ENCODE data around the gene ATXN10.

The ATXN10 gene

DNA sequence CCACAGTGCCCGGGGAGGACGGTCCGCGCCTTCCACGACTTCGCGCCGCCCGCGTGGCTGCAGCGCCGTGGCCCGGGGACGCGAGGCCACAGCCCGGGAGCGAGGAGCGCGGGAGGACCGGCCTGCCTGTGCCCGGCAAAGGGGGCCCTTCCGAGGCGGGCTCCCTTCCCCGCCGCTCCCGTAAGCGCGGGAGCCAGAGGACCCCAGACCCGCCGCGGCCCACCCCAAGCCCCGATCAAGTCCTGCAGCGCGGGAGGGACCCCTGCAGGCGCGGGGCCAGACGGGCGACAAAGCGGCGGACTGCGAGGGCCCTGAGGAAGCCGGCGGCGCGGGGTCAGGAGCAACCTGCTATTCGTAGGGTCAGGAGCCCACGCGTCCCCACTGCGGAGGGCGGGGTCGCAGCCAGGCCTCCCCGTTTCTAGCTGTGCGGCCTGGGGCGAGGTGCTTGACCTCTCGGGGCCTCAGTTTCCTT lies 195.0 kb downstream of the ATXN10 start:
- peak in 1 of 2 donors; percentile 3 for DNase-seq

DNA sequence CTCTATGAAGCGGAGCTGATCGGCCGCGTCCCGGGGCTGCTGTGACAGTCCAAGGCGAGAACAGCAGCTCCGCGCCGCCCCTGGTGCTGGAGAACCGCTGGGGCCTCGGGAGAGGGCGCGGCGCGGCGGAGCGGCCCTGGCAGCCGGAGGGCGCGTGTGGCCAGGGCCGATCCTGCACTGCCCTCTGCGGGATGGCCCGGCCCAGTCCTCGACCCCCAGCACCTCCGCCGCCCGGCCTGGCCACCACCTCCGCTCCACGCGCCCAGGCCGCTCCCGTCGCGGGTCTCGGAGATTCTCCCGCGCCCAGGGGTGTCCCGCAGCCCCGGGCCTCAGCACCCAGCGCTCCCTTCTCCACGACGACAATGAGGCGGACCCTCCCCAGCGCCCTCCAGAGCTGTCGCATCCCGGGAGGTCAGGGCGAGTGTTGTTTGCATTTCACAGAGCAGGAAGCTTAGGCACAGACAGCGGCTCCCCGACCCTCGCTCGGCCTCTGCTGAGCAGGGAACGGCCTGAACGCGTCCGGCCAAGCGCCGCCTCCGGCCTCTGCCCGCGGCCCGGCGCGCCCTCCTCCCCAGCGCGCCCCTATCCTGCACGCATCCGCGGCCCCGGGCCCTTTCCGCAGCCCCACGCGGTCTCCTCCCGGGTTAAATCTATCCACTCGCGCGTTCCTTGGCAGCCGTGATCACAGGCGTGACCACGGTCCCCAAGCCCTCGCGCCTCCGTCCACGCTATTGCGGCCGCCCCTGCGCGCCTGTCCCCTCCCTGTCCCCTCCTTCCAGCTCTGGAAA lies 195.7 kb downstream of the ATXN10 start:
- no peak for DNase-seq

DNA sequence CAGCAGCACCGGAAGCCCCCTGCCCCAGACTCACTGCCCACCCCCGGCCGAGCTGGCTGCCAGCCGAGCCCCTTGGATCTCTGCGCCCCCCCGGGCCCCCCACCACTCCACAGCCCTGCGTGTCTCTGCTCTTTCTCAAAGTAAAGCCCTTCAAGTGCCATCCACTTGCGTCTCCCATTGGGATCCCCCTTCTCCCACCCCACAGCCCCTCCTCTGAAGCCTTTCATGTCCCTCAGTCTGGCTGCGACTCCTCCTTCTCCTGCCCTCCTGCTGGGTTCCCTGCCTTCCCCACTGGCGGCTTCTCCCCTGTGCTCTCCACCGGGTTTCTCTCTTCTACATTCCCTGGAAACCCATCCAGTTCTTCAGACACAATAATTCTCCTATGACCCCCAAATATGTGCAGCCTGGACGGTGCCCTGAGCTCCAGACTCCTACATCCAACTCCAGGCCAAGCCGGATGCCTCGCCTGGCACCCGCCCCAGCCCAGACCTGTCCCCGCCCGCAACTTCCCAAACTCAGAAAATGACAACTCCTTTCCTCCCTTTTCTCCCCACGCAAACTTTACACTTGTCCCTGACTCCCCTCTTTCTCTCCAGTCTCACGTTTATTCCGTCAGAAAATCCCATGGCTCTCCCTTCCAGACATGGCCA lies 196.4 kb downstream of the ATXN10 start:
- peak in 1 of 2 donors; percentile 7 for DNase-seq

GRCh38 chr22:45868571-45869339 lies 197.1 kb downstream of the ATXN10 start:
- DNase-seq = peak in 1 of 2 donors; percentile 3

DNA sequence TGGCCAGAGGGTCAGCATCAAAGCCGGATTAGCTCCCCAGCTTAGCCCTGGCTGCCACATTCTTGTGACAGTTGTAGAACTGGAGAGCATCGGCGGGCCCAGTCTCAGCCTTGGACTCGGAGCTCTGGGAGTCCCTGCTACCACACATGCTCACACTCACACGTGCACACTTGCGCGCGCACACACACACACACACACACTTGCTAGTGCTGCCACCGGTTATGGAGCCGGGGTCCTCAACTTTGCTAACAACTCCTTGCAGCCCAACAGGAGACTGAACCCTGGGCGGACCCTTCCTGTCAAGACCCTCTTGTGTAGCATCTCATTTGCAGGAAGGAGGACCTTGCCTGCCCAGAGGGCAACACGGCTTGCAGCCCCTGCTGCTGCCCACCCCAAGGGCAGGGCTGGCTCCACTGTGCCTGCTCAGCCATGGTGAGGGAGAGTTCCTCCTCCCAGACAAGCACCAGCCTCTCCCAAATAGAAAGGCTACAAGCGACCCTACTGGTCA lies 197.8 kb downstream of the ATXN10 start:
- DNase-seq = peak in 1 of 2 donors; percentile 1

DNA sequence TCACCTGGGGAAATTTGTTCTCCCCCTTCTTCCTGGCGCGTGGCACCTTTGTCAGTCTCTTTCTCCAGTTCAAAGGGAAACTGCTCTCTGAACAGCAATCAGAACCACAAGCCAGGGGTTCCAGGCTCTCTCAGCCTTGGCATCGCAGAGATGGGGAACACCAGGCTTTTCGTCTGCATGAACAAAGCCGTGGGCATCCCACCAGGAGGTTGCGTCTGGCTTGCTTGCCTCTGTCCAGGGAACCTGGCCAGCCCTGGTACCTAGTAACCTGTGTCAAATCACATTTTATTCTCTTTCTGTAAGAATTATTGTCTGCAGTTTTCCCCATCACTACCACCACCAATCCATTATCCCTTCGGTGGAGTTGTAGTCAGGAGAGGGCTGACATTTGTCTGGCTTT lies 198.4 kb downstream of the ATXN10 start:
- DNase-seq = peak in 1 of 2 donors; percentile 2

- DNase-seq = no peak
Observed at GRCh38 chr22:45871721-45872120, 200.1 kb downstream of the ATXN10 start.

DNA sequence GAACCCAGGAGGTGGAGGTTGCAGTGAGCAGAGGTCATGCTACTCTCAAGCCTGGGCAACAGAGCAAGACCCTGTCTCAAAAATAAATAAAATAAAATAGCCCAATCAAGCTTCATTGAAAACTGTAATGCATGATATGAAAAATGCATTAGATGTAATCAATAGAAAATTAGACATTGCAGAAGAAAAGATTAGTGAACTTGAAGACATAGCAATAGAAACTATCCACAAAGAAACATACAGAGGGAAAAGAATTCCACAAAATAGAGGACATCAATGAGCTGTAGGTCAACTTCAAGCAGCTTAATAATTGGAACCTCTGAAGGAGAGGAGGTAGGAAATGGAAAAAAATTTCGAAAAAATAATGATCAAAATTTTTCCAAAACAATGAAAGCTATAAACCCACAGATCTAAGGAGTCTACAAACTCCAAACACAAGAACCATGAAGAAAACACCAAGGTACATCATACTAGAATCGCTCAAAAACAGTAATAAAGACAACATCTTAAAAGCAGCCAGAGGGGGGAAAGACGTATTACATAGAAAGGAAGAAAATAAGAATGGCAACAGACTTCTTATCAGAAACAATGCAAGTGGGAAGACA lies 201.1 kb downstream of the ATXN10 start:
- no peak for DNase-seq

- DNase-seq = no peak
Observed at GRCh38 chr22:45876136-45877035, 204.8 kb downstream of the ATXN10 start.

GRCh38 chr22:45877036-45877380 lies 205.4 kb downstream of the ATXN10 start:
- DNase-seq = no peak

DNA sequence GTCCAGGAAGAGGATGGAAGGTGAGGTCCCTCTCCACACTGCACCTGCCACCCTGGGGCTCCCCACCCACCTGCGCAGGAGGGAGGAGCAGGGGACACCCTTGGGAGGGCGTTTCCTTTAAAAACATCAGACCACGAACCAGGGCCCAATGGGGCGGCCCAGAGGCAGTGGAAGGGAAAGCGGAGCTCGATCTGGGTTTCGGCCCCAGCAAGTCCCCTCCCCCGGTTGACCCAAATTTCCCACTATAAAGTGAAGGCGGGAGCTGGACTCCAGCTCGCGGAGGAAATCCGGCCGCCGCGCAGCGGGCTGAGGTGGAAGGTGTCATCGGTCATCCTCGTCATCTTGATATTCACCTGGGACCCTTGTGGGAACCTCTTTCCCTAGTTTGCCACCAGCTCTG lies 206.0 kb downstream of the ATXN10 start:
- DNase-seq = no peak

- no peak for DNase-seq
Observed at GRCh38 chr22:45878051-45878781, 206.6 kb downstream of the ATXN10 start.

DNA sequence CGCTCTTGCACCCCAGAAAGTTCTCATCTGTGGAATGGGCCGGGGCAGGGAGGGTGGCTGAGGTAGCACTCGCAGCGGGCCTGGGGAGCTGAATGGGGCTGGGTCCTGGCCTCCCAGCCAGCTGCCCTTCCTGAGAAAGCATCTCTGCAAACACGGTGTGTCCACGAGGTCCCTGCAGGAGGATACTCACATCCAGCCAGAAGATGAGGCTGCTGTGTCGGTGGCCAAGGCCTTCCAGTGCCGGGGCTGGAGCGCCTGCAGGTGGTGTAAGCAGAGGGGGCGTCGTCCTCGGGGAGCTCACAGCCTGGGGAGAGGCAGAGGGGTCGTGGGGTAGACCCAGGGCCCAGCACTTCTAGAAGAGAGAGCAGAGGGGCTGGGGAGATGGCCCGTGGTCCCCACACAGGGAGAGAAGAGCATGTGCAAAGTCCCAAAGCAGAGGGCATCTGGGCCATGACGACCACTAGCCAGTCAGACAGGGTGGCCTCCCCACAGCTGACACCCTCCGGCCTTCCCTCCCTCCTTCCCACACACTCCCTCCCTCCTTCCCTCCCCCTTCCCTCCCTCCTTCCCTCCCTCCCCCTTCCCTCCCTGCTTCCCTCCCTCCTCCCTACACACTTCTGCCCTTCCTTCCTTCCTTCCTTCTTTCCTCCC lies 207.4 kb downstream of the ATXN10 start:
- DNase-seq = no peak

DNA sequence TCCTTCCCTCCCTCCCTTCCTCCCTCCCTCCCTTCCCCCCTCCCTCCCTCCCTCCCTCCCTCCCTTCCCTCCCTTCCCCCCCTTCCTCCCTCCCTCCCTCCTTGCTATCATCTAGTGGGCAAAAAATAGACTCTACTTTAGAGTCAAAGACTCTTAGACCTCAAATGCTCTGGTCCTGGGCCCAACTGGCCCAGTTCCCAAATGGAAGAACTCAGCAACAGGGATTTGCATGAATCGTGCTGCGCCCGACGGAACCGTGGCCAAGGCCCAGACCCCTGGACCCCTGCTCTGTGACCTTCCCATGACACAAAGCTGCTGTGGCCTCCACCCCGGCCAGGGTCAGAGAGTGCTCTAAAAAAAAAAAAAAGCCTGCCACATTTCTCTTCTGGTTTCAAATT lies 207.9 kb downstream of the ATXN10 start:
- DNase-seq = no peak

- no peak for DNase-seq
Observed at GRCh38 chr22:45880091-45880715, 208.6 kb downstream of the ATXN10 start.

GRCh38 chr22:45880716-45881523 lies 209.3 kb downstream of the ATXN10 start:
- DNase-seq = no peak

DNA sequence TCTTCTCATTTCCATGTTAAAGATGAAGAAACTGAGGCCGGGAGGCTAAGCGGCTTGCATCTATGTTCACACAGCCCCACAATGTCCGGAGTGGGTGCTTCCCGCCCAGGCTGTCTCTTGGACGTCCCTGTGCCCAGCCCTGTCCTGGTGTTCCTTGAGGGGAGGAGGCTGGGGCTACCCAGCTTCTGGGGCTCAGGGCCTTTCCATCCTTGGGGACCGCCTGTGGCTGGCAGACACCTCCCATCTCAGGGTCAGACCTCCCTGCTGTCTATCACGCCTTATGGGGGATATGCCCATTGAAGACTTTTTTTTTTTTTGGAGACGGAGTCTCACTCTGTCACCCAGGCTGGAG lies 209.9 kb downstream of the ATXN10 start:
- DNase-seq = no peak

- no peak for DNase-seq
Observed at GRCh38 chr22:45882881-45883810, 211.5 kb downstream of the ATXN10 start.

Data from CD4-positive, alpha-beta T cell treated with Interleukin-4 for 1 hour (primary cell).